Hypothalamus (tissue), 51 donors: Measurements from ENCODE around the gene WDFY1.

ENCODE experiments used
- DNase-seq, 51 donors: peaks; one replicate each; lab custom pipeline; 2025; lab: John Stamatoyannopoulos, UW

Gene WDFY1

GRCh38 chr2:223944703-223945531 is at the start of gene WDFY1:
Gene WDFY1, minus strand, starts transcription at chr2:223945335. Its CDS starts 51 bp downstream, at chr2:223945284.
- DNase-seq, result peak; percentile 22 to 95 (median 83)

GRCh38 chr2:223994562-223995162 is 49.5 kb upstream of the WDFY1 start:
- no peak for DNase-seq

GRCh38 chr2:223993634-223994232 is 48.6 kb upstream of the WDFY1 start:
- peak in 27 of 51 donors; percentile 9 to 73 (median 40) for DNase-seq

GRCh38 chr2:223991611-223992010 is 46.5 kb upstream of the WDFY1 start:
- DNase-seq, result no peak

GRCh38 chr2:223989856-223990232 is 44.7 kb upstream of the WDFY1 start:
- no peak for DNase-seq

- no peak for DNase-seq
Observed at GRCh38 chr2:223989206-223989855, 44.2 kb upstream of the WDFY1 start.

GRCh38 chr2:223981241-223981640 is 36.1 kb upstream of the WDFY1 start:
- DNase-seq, result no peak

GRCh38 chr2:223980803-223981202 is 35.7 kb upstream of the WDFY1 start:
- no peak for DNase-seq

GRCh38 chr2:223980397-223980735 is 35.2 kb upstream of the WDFY1 start:
- DNase-seq, result no peak

- DNase-seq, result no peak
Observed at GRCh38 chr2:223979730-223980396, 34.7 kb upstream of the WDFY1 start.

GRCh38 chr2:223978451-223978850 is 33.3 kb upstream of the WDFY1 start:
- DNase-seq, result no peak

- DNase-seq, result no peak
Observed at GRCh38 chr2:223976635-223977226, 31.6 kb upstream of the WDFY1 start.

- no peak for DNase-seq
Observed at GRCh38 chr2:223973606-223974005, 28.5 kb upstream of the WDFY1 start.

GRCh38 chr2:223972656-223973102 is 27.5 kb upstream of the WDFY1 start:
- DNase-seq, result no peak

GRCh38 chr2:223971731-223972130 is 26.6 kb upstream of the WDFY1 start:
- DNase-seq, result no peak

- peak in 13 of 51 donors; percentile 4 to 75 (median 21) for DNase-seq
Observed at GRCh38 chr2:223970343-223971128, 25.4 kb upstream of the WDFY1 start.

GRCh38 chr2:223969856-223970255 is 24.7 kb upstream of the WDFY1 start:
- no peak for DNase-seq

- no peak for DNase-seq
Observed at GRCh38 chr2:223969315-223969714, 24.2 kb upstream of the WDFY1 start.

GRCh38 chr2:223967981-223968380 is 22.8 kb upstream of the WDFY1 start:
- no peak for DNase-seq
